HepG2 (cell line): Measurements from ENCODE around the gene ZDHHC3. TPM values are rescaled to one million over a fixed set of nuclear protein-coding genes. Genes with fewer than 3 reads are reported as not detected.

Experiments
- ATAC-seq: fragments of 200-7000 bp; cut with Tn5 transposase; 3 replicates; pipeline ENCODE4 v1.9.1; 2020; ENCODE audit warnings: mild to moderate bottlenecking, moderate library complexity
- BruUV-seq: library from RNA; stranded (reverse); fragments of 400-500 nt; replicated peaks from 2 replicates; lab custom pipeline; 2021; lab: Mats Ljungman, UMichigan
- CTCF ChIA-PET: fragments of 300-600 bp; formaldehyde crosslinking; extraction: SDS; loops from one replicate; lab custom pipeline; 2021; ENCODE audit warnings: low total read pairs, inconsistent platforms, low intra/inter-chr PET ratio; lab: Yijun Ruan, JAX
- POLR2A ChIA-PET: fragments of 350-600 bp; sonication (Branson Sonifier 250); formaldehyde crosslinking; loops from one replicate; lab custom pipeline; 2020; ENCODE audit warnings: antibody characterized with exemption, inconsistent platforms; lab: Yijun Ruan, JAX
- DNase-seq: peaks from one replicate; pipeline ENCODE4 v3.0.0-alpha.2; 2015; ENCODE audit warnings: low spot score
- FAIRE-seq: peaks from 3 replicates; lab custom pipeline; 2011; peaks lifted over from hg19 to GRCh38; lab: Jason Lieb, UNC
- H2AFZ ChIP-seq: one replicate; pipeline ENCODE4 v1.6.1; 2011; ENCODE audit warnings: low read length, inconsistent platforms
- H3K27ac ChIP-seq: fragments of 300-600 bp; 3 replicates; pipeline ENCODE4 v1.8.0; 2011; ENCODE audit warnings: mixed run types, mild to moderate bottlenecking, mixed read lengths, low read length, inconsistent platforms; ENCODE audit not compliant: insufficient read depth; ENCODE audit errors: extremely low read length
- H3K27me3 ChIP-seq, 2 experiments: fragments of 200-600 bp in 1 of 2; 2 replicates in 1 of 2; 3 replicates in 1 of 2; pipeline versions ENCODE4 v1.6.0 to v1.8.0; 2011; ENCODE audit warnings: low read length in 2 of 2, mild to moderate bottlenecking in 2 of 2, moderate library complexity in 2 of 2, inconsistent platforms in 1 of 2; ENCODE audit not compliant: insufficient read depth in 2 of 2, control insufficient read depth in 1 of 2
- H3K36me3 ChIP-seq, 2 experiments: fragments of 200-600 bp in 1 of 2; replicated peaks in 1 of 2; 2 replicates in 1 of 2; 3 replicates in 1 of 2; pipeline versions ENCODE4 v1.5.1 to v1.8.0; 2011; ENCODE audit warnings: low read length in 2 of 2, inconsistent platforms in 1 of 2; ENCODE audit not compliant: insufficient read depth in 2 of 2, control insufficient read depth in 1 of 2
- H3K4me1 ChIP-seq: 2 replicates; pipeline ENCODE4 v1.5.1; 2012; ENCODE audit warnings: low read length, inconsistent platforms; ENCODE audit not compliant: insufficient read depth
- H3K4me2 ChIP-seq: 2 replicates; pipeline ENCODE4 v1.6.0; 2011; ENCODE audit warnings: low read depth, low read length, inconsistent platforms
- H3K4me3 ChIP-seq, 3 experiments: fragments of 200-600 bp in 1 of 3; sonication (generic), shearing (Covaris generic) in 1 of 3; replicated peaks in 1 of 3; 2 replicates each; pipeline ENCODE4 v1.5.1; 2011 to 2016; ENCODE audit warnings: low read length in 3 of 3, inconsistent platforms in 2 of 3, low read depth in 2 of 3, mild to moderate bottlenecking in 2 of 3, control low read depth in 1 of 3, mixed read lengths in 1 of 3; ENCODE audit not compliant: insufficient read depth in 1 of 3
- H3K79me2 ChIP-seq: one replicate; pipeline ENCODE4 v1.6.1; 2011; ENCODE audit warnings: low read length, inconsistent platforms; ENCODE audit not compliant: insufficient read depth
- H3K9ac ChIP-seq: 2 replicates; pipeline ENCODE4 v1.6.0; 2011; ENCODE audit warnings: mild to moderate bottlenecking, low read depth, low read length, inconsistent platforms; ENCODE audit not compliant: insufficient read depth
- H3K9me3 ChIP-seq: 2 replicates; pipeline ENCODE4 v1.5.1; 2012; ENCODE audit warnings: mild to moderate bottlenecking, low read length
- H4K20me1 ChIP-seq: 2 replicates; pipeline ENCODE4 v1.6.0; 2011; ENCODE audit warnings: inconsistent platforms, mild to moderate bottlenecking, low read length, moderate library complexity; ENCODE audit not compliant: insufficient read depth
- GFI1 ChIP-seq: sonication (generic); formaldehyde crosslinking; IDR thresholded peaks from 2 replicates; pipeline ENCODE4 v1.5.0; 2020; ENCODE audit warnings: missing genetic modification reagents, mild to moderate bottlenecking, borderline replicate concordance
- KMT2A ChIP-seq: sonication (generic); formaldehyde crosslinking; IDR thresholded peaks from 2 replicates; pipeline ENCODE4 v1.4.0; 2020; ENCODE audit warnings: missing genetic modification reagents
- ZNF354B ChIP-seq: sonication (generic); formaldehyde crosslinking; IDR thresholded peaks from 2 replicates; pipeline ENCODE4 v1.8.0; 2022; ENCODE audit warnings: mild to moderate bottlenecking, missing genetic modification reagents
- ZNF816 ChIP-seq: sonication (generic); formaldehyde crosslinking; IDR thresholded peaks from 2 replicates; pipeline ENCODE4 v1.8.0; 2022; ENCODE audit warnings: missing genetic modification reagents, mild to moderate bottlenecking, borderline replicate concordance
- ZNF841 ChIP-seq: sonication (generic); formaldehyde crosslinking; IDR thresholded peaks from 2 replicates; pipeline ENCODE4 v1.8.1; 2023; ENCODE audit warnings: missing genetic modification reagents, borderline replicate concordance
- WGBS: methylation state at CpG from one replicate; pipeline ENCODE4 v1.1.6; 2017; ENCODE audit warnings: low lambda C conversion rate; 5-methylcytosine and 5-hydroxymethylcytosine counted together
- in situ Hi-C: cut with HindIII; loops from 2 replicates; pipeline ENCODE4 v1.10.0; 2017; ENCODE audit warnings: low pct_unique_long_range_greater_than_20kb; ENCODE audit not compliant: extremely low pct_ligation_motif_present
- intact Hi-C: fragments of 100-400 bp; cut with micrococcal nuclease; formaldehyde crosslinking; loops from one replicate; pipeline ENCODE4 v1.10.0; 2022; ENCODE audit not compliant: unreplicated experiment
- polyA plus RNA-seq, 8 experiments: library from polyadenylated mRNA; depleted of rRNA in 3 of 8; stranded (reverse) in 7 of 8; unstranded in 1 of 8; fragments of >200 nt; fragmentation: Illumina TruSeq in 4 of 8; extraction: Trizol in 4 of 8; gene quantifications; 2 replicates each; pipeline versions ENCODE4 v1.2.1 to v1.2.3, GENCODE V29; 2011 to 2016; ENCODE audit warnings: low read depth in 4 of 8, missing spikeins in 1 of 8, mixed read lengths in 1 of 8; ENCODE audit not compliant: insufficient read depth in 1 of 8
- total RNA-seq, 5 experiments: library from RNA; depleted of rRNA; stranded (reverse); fragments of >200 nt; fragmentation: Illumina TruSeq; extraction: Trizol; gene quantifications; 2 replicates each; pipeline ENCODE4 v1.2.3, GENCODE V29; 2016; ENCODE audit warnings: low read depth in 1 of 5
- TF ChIP-seq, protein P1 (sequence below), 2 experiments: sonication (generic) in 1 of 2; formaldehyde crosslinking in 1 of 2; IDR thresholded peaks; 2 replicates each; pipeline versions ENCODE4 v1.6.1 to v1.9.0; 2014 to 2022; ENCODE audit warnings: antibody characterized with exemption in 1 of 2, borderline replicate concordance in 1 of 2, inconsistent platforms in 1 of 2, low read depth in 1 of 2, missing genetic modification reagents in 1 of 2
- TF ChIP-seq, protein P2 (sequence below): sonication (generic); formaldehyde crosslinking; IDR thresholded peaks from 2 replicates; pipeline ENCODE4 v1.4.0; 2020; ENCODE audit warnings: missing genetic modification reagents
- TF ChIP-seq, protein P3 (sequence below): sonication (generic); formaldehyde crosslinking; IDR thresholded peaks from 2 replicates; pipeline ENCODE4 v1.8.0; 2022; ENCODE audit warnings: mild to moderate bottlenecking, missing genetic modification reagents, moderate library complexity

Gene ZDHHC3
- total and polyA plus RNA-seq, 2 of the 13 experiments (the other 11 are each of a cell fraction or from before 2014, with no cell fraction given) = 44.1 to 65.7 TPM

DNA sequence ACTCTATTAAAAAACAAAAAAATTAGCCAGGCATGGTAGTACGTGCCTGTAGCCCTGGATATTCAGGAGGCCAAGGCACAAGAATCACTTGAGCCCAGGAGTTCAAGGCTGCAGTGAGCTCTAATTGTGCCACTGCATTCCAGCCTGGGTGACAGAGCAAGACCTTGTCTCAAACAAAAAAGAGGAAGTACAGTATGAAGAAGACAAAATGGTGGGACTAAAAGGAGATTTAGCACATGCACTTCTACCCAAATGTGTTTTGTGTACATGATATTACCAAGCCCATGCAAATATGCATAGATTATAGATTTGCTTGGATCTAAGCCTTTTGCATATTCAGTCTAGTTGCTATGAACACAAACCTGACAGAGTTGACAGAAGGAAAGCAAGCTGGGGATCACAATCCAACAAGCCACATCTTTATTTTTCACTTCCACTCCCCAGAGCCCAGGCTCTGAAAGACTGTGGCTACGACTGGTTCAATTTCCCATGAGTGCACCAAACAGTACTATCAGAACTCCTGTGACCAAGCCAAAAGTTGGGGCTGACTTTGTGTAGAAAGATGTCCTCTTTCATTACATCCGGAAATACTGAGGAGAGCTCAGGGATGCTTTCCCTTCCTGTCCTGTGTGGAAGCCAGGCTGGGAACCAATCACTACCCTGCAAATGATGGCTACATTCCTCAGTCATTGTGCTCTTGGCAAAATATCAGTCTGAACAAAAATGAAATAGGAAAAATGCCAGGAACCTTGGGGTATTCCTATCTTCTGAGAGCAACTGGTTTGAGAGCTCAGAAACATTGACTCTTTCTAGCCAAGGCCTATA lies 52.1 kb downstream of the ZDHHC3 start:
- intact Hi-C loops (no loop called here), in situ Hi-C loops (no loop called here)
- FAIRE-seq = no peak
- H3K36me3 ChIP-seq = peaks cover 3 to 19% of the 10 kb centered on the region in 2 experiments; a peak in 4 of 5 replicates
- no peak overlapping the region for H3K9ac ChIP-seq
- H3K27me3 ChIP-seq = no peaks in the 10 kb centered on the region
- ATAC-seq = no peak
- H3K4me2 ChIP-seq = no peak overlapping the region
- H3K4me3 ChIP-seq = no peak overlapping the region
- TF ChIP-seq ZNF816 = no peak
- TF ChIP-seq GFI1 (CRISPR knock-in tag) = no peak
- no peak for TF ChIP-seq KMT2A (CRISPR knock-in tag)
- no peak overlapping the region for H3K27ac ChIP-seq
- no peaks in the 10 kb centered on the region for H3K9me3 ChIP-seq
- no peaks in the 10 kb centered on the region for H3K4me1 ChIP-seq
- no peak for DNase-seq
- ChIA-PET POLR2A (no interaction called here), CTCF (no interaction called here)
- no peak overlapping the region for H2AFZ ChIP-seq
- no TSS peak for BruUV-seq
- no peaks in the 10 kb centered on the region for H3K79me2 ChIP-seq
- WGBS = 92% methylated on average over 3 of the region's 3 CpGs
- no peaks in the 10 kb centered on the region for H4K20me1 ChIP-seq

DNA sequence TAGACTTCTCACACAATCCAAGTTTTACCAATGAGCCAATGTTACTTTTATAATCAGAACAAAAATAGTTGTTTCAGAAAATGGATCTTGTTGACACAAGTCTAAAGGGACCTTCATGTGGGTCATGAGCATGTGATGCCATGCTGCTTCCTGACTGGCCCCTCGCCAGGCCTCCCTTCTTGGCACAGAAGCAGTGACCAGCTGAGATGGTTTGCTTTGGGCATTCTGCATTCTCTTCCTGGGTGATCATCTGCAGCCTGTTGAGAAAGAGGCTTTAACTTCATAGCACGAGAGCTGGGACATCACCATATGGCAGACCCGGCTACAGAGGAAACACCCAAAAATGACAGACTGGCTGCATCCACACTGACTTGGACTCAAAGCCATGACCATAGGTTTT lies 55.9 kb downstream of the ZDHHC3 start:
- H3K27me3 ChIP-seq = no peaks in the 10 kb centered on the region
- POLR2A ChIA-PET = no interaction called here
- H3K4me3 ChIP-seq = no peak overlapping the region
- no peaks in the 10 kb centered on the region for H4K20me1 ChIP-seq
- WGBS = 100% methylated on average over 3 of the region's 3 CpGs
- H3K27ac ChIP-seq = no peak overlapping the region
- no peak overlapping the region for H3K4me2 ChIP-seq
- H3K4me1 ChIP-seq = no peaks in the 10 kb centered on the region
- no peak for FAIRE-seq
- H3K9ac ChIP-seq = no peak overlapping the region
- H3K9me3 ChIP-seq = no peaks in the 10 kb centered on the region
- intact Hi-C loops = no loop called here
- DNase-seq = no peak
- H3K79me2 ChIP-seq = no peaks in the 10 kb centered on the region
- in situ Hi-C loops = no loop called here
- ATAC-seq = no peak
- no TSS peak for BruUV-seq
- CTCF ChIA-PET = no interaction called here
- 0 out of 5 replicates have a peak, but pooled peaks cover 0 to 3% of the 10 kb centered on the region in 2 experiments for H3K36me3 ChIP-seq
- H2AFZ ChIP-seq = no peak overlapping the region
- TF ChIP-seq, protein P1, sequence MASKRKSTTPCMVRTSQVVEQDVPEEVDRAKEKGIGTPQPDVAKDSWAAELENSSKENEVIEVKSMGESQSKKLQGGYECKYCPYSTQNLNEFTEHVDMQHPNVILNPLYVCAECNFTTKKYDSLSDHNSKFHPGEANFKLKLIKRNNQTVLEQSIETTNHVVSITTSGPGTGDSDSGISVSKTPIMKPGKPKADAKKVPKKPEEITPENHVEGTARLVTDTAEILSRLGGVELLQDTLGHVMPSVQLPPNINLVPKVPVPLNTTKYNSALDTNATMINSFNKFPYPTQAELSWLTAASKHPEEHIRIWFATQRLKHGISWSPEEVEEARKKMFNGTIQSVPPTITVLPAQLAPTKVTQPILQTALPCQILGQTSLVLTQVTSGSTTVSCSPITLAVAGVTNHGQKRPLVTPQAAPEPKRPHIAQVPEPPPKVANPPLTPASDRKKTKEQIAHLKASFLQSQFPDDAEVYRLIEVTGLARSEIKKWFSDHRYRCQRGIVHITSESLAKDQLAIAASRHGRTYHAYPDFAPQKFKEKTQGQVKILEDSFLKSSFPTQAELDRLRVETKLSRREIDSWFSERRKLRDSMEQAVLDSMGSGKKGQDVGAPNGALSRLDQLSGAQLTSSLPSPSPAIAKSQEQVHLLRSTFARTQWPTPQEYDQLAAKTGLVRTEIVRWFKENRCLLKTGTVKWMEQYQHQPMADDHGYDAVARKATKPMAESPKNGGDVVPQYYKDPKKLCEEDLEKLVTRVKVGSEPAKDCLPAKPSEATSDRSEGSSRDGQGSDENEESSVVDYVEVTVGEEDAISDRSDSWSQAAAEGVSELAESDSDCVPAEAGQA (IDR thresholded peaks at IDR 0.05; ENCODE audit: low read depth) = no peak
- TF ChIP-seq, protein P1 (CRISPR knock-in tag; IDR thresholded peaks at IDR 0.05; ENCODE audit: borderline replicate concordance) = no peak
- TF ChIP-seq, protein P2, sequence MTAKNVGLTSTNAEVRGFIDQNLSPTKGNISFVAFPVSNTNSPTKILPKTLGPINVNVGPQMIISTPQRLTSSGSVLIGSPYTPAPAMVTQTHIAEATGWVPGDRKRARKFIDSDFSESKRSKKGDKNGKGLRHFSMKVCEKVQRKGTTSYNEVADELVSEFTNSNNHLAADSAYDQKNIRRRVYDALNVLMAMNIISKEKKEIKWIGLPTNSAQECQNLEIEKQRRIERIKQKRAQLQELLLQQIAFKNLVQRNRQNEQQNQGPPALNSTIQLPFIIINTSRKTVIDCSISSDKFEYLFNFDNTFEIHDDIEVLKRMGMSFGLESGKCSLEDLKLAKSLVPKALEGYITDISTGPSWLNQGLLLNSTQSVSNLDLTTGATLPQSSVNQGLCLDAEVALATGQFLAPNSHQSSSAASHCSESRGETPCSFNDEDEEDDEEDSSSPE = no peak
- TF ChIP-seq, protein P3, sequence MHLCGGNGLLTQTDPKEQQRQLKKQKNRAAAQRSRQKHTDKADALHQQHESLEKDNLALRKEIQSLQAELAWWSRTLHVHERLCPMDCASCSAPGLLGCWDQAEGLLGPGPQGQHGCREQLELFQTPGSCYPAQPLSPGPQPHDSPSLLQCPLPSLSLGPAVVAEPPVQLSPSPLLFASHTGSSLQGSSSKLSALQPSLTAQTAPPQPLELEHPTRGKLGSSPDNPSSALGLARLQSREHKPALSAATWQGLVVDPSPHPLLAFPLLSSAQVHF (CRISPR knock-in tag) = no peak
- no peak for TF ChIP-seq ZNF354B (CRISPR knock-in tag)
- TF ChIP-seq ZNF841 (CRISPR knock-in tag) = no peak
